Measurements from ENCODE around the gene FOXN3.

GRCh38 chr14:89246290-89246689 is 170.7 kb downstream of the FOXN3 start:
- no peak for TF ChIP-seq CTCF (IDR thresholded peaks at IDR 0.05)
- TF ChIP-seq POLR2A (IDR thresholded peaks at IDR 0.05), result no peak
- TF ChIP-seq POLR2AphosphoS5 (IDR thresholded peaks at IDR 0.05), result no peak
